Pancreas (tissue), 10 donors: ENCODE measurements around the gene BET1. TPM values are rescaled to one million over a fixed set of nuclear protein-coding genes. Genes with fewer than 3 reads are reported as not detected.
A peak's percentile ranks its signal among the peaks of the same experiment; 100 is the strongest.

Experiments
- ATAC-seq, 4 donors: fragments of 200-7000 bp; cut with Tn5 transposase; one replicate each; pipeline versions ENCODE4 v1.8.0 to v1.9.1; 2020; ENCODE audit warnings: mild to moderate bottlenecking in 4 of 4, moderate library complexity in 4 of 4
- DNase-seq, 6 donors: peaks; one replicate each; pipeline ENCODE4 v3.0.0-alpha.2; 2020
- FAIRE-seq: peaks from 2 replicates; lab custom pipeline; 2012; peaks lifted over from hg19 to GRCh38; lab: Jason Lieb, UNC
- H3K27ac ChIP-seq, 4 donors: fragments of 200-600 bp; sonication (generic); 1 replicate in 3 of 4; 2 replicates in 1 of 4; pipeline versions ENCODE4 v1.5.0 to v1.8.0; 2020
- H3K27me3 ChIP-seq, 4 donors: fragments of 200-600 bp; one replicate each; pipeline ENCODE4 v1.8.0; 2021
- H3K36me3 ChIP-seq, 3 donors: fragments of 200-600 bp; sonication (generic) in 1 of 3; one replicate each; pipeline versions ENCODE4 v1.5.0 to v1.8.0; 2020 to 2021
- H3K4me1 ChIP-seq, 3 donors: fragments of 200-600 bp; one replicate each; pipeline ENCODE4 v1.8.0; 2021
- H3K4me3 ChIP-seq, 4 donors: fragments of 200-600 bp; sonication (generic) in 2 of 4; one replicate each; pipeline versions ENCODE4 v1.5.0 to v1.8.0; 2020 to 2021
- H3K9me3 ChIP-seq, 4 donors: fragments of 200-600 bp; one replicate each; pipeline ENCODE4 v1.8.0; 2021
- CTCF ChIP-seq, 4 donors: fragments of 200-600 bp; sonication (generic) in 3 of 4; IDR thresholded peaks; one replicate each; pipeline versions ENCODE4 v1.5.0 to v1.8.0; 2021; ENCODE audit warnings: antibody characterized with exemption in 4 of 4
- WGBS, 2 donors: extraction: QIAGEN DNeasy Blood & Tissue Kit; methylation state at CpG; one replicate each; pipeline ENCODE4 v1.1.7; 2013; 5-methylcytosine and 5-hydroxymethylcytosine counted together
- intact Hi-C, 3 donors: fragments of 100-400 bp; cut with DNase I; formaldehyde crosslinking; loops; one replicate each; pipeline versions ENCODE4 v1.11.1 to v1.14.2; 2022
- polyA plus RNA-seq, 2 donors: library from polyadenylated mRNA; stranded (reverse); fragments of 200-250 nt; gene quantifications; one replicate each; pipeline ENCODE4 v1.2.3, GENCODE V29; 2013
- total RNA-seq, 6 donors: library from RNA; stranded (reverse); fragmentation: NEBNext Ultra II Directional in 4 of 6; extraction: Animal tissue kit (Norgen Biotek cat#: 25700) in 4 of 6; gene quantifications; one replicate each; pipeline versions ENCODE4 v1.2.1 to v1.2.4, GENCODE V29; 2021 to 2023
- donor health status: healthy with polysubstance abuse.
- donor health status: DM: no; HTN: no; CAD: no; lungs with moderate emphysema.
- donor health status: DM: no; HTN: no; CAD: no.
- donor health status: control.
- donor health status: control.
- donor health status: Bipolar disorder and iron deficiency.
- donor health status: DM: yes; HTN: yes; CAD: no.
- donor health status: DM: no; HTN: no; CAD: no.
- donor health status: DM: no; HTN: no; CAD: no.
- donor health status: DM: yes; HTN: yes; CAD: no.

Gene BET1
- total and polyA plus RNA-seq, 8 donors: 13.8 to 24.6 (median 18.1) TPM

DNA sequence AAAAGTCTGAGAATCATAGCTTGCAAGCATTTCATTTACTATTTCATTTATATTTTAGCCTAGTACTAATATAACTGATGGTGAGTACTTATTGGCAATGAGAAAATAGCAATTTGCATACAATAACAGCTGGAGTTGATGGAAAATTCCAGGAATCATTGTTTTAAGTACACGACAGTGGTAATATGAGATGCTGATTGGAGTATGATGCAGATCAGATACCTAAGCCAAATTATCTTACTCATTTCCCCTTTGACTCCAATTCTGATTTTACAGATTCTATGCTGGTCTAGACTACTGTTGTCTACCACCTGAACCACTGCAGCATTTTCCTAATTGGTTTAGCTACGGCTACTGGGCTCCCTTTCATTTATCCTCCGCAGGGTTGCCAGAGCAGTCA is 45.9 kb downstream of the BET1 start:
- Histone ChIP-seq H3K4me3 (no peak overlapping the region), H3K9me3 (no peaks in the 10 kb centered on the region), H3K27ac (no peak overlapping the region), H3K4me1 (no peaks in the 10 kb centered on the region), H3K27me3 (no peaks in the 10 kb centered on the region), H3K36me3 (no peaks in the 10 kb centered on the region)
- DNase-seq (no peak), ATAC-seq (no peak), FAIRE-seq (no peak)
- no peak for TF ChIP-seq CTCF (IDR thresholded peaks at IDR 0.05)
- intact Hi-C loops: no loop called here
- WGBS, 2 donors: 81 to 93% methylated on average over 3 of the region's 3 CpGs

DNA sequence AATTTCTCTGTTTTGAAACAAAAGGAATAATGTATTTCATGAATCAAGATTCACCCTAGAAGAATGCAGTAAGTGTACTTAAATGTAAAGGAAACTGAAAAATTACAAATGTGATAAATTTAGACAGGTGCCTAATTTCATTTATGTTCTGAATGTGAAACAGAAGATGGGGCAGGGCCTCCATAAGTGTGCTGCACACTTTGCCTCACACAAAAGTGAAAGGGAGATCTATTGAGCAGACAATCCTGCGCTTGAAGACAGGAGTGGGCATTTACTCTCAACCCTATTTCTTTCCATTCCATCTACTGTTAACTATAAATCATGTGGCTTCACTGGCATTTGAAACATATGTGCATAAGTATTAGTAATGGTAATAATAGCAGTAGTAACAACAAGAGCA is 46.4 kb downstream of the BET1 start:
- H3K4me1 ChIP-seq: no peaks in the 10 kb centered on the region
- H3K4me3 ChIP-seq: no peak overlapping the region
- intact Hi-C loops: no loop called here
- WGBS, 2 donors: 93 to 100% methylated on average over 1 of the region's 1 CpG
- H3K27me3 ChIP-seq: no peaks in the 10 kb centered on the region
- no peak for DNase-seq
- ATAC-seq: no peak
- no peak for TF ChIP-seq CTCF (IDR thresholded peaks at IDR 0.05)
- no peak overlapping the region for H3K27ac ChIP-seq
- H3K36me3 ChIP-seq: no peaks in the 10 kb centered on the region
- no peak for FAIRE-seq
- H3K9me3 ChIP-seq: no peaks in the 10 kb centered on the region

GRCh38 chr7:93955304-93955703 is 48.9 kb downstream of the BET1 start:
- no peak for TF ChIP-seq CTCF (IDR thresholded peaks at IDR 0.05)
- no peak overlapping the region for H3K27ac ChIP-seq
- H3K4me1 ChIP-seq: no peaks in the 10 kb centered on the region
- no peaks in the 10 kb centered on the region for H3K27me3 ChIP-seq
- H3K4me3 ChIP-seq: no peak overlapping the region
- 79 to 83% methylated on average over 2 of the region's 2 CpGs for WGBS, 2 donors
- H3K9me3 ChIP-seq: no peaks in the 10 kb centered on the region
- no peak for ATAC-seq
- no peak for FAIRE-seq
- no peak for DNase-seq
- intact Hi-C loops: no loop called here
- no peaks in the 10 kb centered on the region for H3K36me3 ChIP-seq

- peak in 1 of 4 donors; percentile 33 for ATAC-seq
Measured at GRCh38 chr7:93949423-93949822, 54.7 kb downstream of the BET1 start.

More at GRCh38 chr7:93949423-93949822, 54.7 kb downstream of the BET1 start:
- intact Hi-C loops: no loop called here
- Histone ChIP-seq H3K27ac (no peak overlapping the region), H3K27me3 (no peaks in the 10 kb centered on the region), H3K4me1 (no peaks in the 10 kb centered on the region), H3K36me3 (no peaks in the 10 kb centered on the region), H3K9me3 (no peaks in the 10 kb centered on the region), H3K4me3 (no peak overlapping the region)
- DNase-seq: no peak
- 54 to 67% methylated on average over 1 of the region's 1 CpG for WGBS, 2 donors
- no peak for TF ChIP-seq CTCF (IDR thresholded peaks at IDR 0.05)
- no peak for FAIRE-seq
